ENCODE results near the gene CAMK1D. TPM values are rescaled to one million over a fixed set of nuclear protein-coding genes. Genes with fewer than 3 reads are reported as not detected.

The CAMK1D gene
- total RNA-seq, 2 experiments from 2014 or later = 19.0 to 25.6 TPM

- Histone ChIP-seq H2AFZ (ENCODE audit: low read length) (no peak overlapping the region), H3K4me2 (ENCODE audit: low read length) (no peak overlapping the region), H3K27ac (ENCODE audit: low read depth, low read length, poor library complexity, severe bottlenecking) (no peak overlapping the region), H3K36me3 (ENCODE audit: insufficient read depth, low read length) (no peaks in the 10 kb centered on the region; the same call in 1 of the 2 replicates), H3K9me3 (ENCODE audit: low read length) (no peaks in the 10 kb centered on the region), H3K4me1 (ENCODE audit: insufficient read depth, low read length, poor library complexity, severe bottlenecking) (no peaks in the 10 kb centered on the region), H3K79me2 (ENCODE audit: insufficient read depth, low read depth, low read length) (no peaks in the 10 kb centered on the region), H3K9me2 (ENCODE audit: insufficient read depth, low read length) (no peaks in the 10 kb centered on the region), H3K4me3 (ENCODE audit: low read depth, low read length, poor library complexity, severe bottlenecking) (no peak overlapping the region), H4K20me1 (ENCODE audit: insufficient read depth, low read length) (no peaks in the 10 kb centered on the region)
- no peak for DNase-seq (ENCODE audit: low spot score)
- ChIA-PET POLR2A (no interaction called here), CTCF (ENCODE audit: unreplicated experiment) (no interaction called here)
- intact Hi-C loops (cut with micrococcal nuclease; ENCODE audit: unreplicated experiment) = no loop called here
- TF ChIP-seq, protein P1, sequence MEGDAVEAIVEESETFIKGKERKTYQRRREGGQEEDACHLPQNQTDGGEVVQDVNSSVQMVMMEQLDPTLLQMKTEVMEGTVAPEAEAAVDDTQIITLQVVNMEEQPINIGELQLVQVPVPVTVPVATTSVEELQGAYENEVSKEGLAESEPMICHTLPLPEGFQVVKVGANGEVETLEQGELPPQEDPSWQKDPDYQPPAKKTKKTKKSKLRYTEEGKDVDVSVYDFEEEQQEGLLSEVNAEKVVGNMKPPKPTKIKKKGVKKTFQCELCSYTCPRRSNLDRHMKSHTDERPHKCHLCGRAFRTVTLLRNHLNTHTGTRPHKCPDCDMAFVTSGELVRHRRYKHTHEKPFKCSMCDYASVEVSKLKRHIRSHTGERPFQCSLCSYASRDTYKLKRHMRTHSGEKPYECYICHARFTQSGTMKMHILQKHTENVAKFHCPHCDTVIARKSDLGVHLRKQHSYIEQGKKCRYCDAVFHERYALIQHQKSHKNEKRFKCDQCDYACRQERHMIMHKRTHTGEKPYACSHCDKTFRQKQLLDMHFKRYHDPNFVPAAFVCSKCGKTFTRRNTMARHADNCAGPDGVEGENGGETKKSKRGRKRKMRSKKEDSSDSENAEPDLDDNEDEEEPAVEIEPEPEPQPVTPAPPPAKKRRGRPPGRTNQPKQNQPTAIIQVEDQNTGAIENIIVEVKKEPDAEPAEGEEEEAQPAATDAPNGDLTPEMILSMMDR (conservative IDR thresholded peaks at IDR 0.05; ENCODE audit: low read length) = no peak
- no peak for TF ChIP-seq EZH2phosphoT487 (IDR thresholded peaks at IDR 0.05; ENCODE audit: borderline replicate concordance, low read depth, low read length)
- BruUV-seq (replicated peaks) = no TSS peak
These were observed 437.9 kb downstream of the CAMK1D start for GRCh38 chr10:12787297-12787696.

DNA sequence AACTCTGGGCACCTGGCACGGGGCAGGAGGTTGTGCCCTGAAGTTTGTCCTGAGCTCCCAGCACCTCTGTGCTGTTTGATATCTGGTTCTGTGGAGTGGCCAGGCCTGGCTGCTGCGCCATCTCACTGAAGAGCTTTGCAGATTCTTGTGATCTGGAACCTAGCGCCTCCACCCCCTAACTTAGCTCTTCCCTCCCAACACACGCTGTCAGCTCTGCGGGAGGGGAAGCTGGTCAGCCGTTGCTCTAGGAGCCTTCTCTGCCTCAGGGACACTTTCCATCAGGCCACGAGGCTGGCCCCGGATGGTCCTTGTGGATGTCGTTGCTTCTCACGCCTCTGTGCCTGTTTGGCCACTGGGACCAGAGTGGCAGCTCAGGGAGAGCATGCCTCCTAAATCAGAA is 438.9 kb downstream of the CAMK1D start:
- BruUV-seq (replicated peaks) = no TSS peak
- no peaks in the 10 kb centered on the region for H3K9me2 ChIP-seq (ENCODE audit: insufficient read depth, low read length)
- no peaks in the 10 kb centered on the region for H4K20me1 ChIP-seq (ENCODE audit: insufficient read depth, low read length)
- H3K36me3 ChIP-seq (ENCODE audit: insufficient read depth, low read length) = no peaks in the 10 kb centered on the region; the same call in 1 of the 2 replicates
- CTCF ChIA-PET (ENCODE audit: unreplicated experiment) = no interaction called here
- intact Hi-C loops (cut with micrococcal nuclease; ENCODE audit: unreplicated experiment) = no loop called here
- H3K4me2 ChIP-seq (ENCODE audit: low read length) = no peak overlapping the region
- TF ChIP-seq EZH2phosphoT487 (IDR thresholded peaks at IDR 0.05; ENCODE audit: borderline replicate concordance, low read depth, low read length) = no peak
- TF ChIP-seq, protein P1 (conservative IDR thresholded peaks at IDR 0.05; ENCODE audit: low read length) = no peak
- no peak overlapping the region for H2AFZ ChIP-seq (ENCODE audit: low read length)
- POLR2A ChIA-PET = no interaction called here
- DNase-seq (ENCODE audit: low spot score) = no peak
- no peak overlapping the region for H3K27ac ChIP-seq (ENCODE audit: low read depth, low read length, poor library complexity, severe bottlenecking)
- no peak overlapping the region for H3K4me3 ChIP-seq (ENCODE audit: low read depth, low read length, poor library complexity, severe bottlenecking)
- H3K9me3 ChIP-seq (ENCODE audit: low read length) = no peaks in the 10 kb centered on the region
- H3K4me1 ChIP-seq (ENCODE audit: insufficient read depth, low read length, poor library complexity, severe bottlenecking) = no peaks in the 10 kb centered on the region
- no peaks in the 10 kb centered on the region for H3K79me2 ChIP-seq (ENCODE audit: insufficient read depth, low read depth, low read length)

- Histone ChIP-seq H3K9me3 (ENCODE audit: low read length) (no peaks in the 10 kb centered on the region), H4K20me1 (ENCODE audit: insufficient read depth, low read length) (no peaks in the 10 kb centered on the region), H3K9me2 (ENCODE audit: insufficient read depth, low read length) (no peaks in the 10 kb centered on the region), H2AFZ (ENCODE audit: low read length) (no peak overlapping the region), H3K79me2 (ENCODE audit: insufficient read depth, low read depth, low read length) (no peaks in the 10 kb centered on the region), H3K4me2 (ENCODE audit: low read length) (no peak overlapping the region), H3K36me3 (ENCODE audit: insufficient read depth, low read length) (no peaks in the 10 kb centered on the region; the same call in 1 of the 2 replicates), H3K4me1 (ENCODE audit: insufficient read depth, low read length, poor library complexity, severe bottlenecking) (no peaks in the 10 kb centered on the region), H3K27ac (ENCODE audit: low read depth, low read length, poor library complexity, severe bottlenecking) (no peak overlapping the region), H3K4me3 (ENCODE audit: low read depth, low read length, poor library complexity, severe bottlenecking) (no peak overlapping the region)
- TF ChIP-seq, protein P1 (conservative IDR thresholded peaks at IDR 0.05; ENCODE audit: low read length) = no peak
- no peak for TF ChIP-seq EZH2phosphoT487 (IDR thresholded peaks at IDR 0.05; ENCODE audit: borderline replicate concordance, low read depth, low read length)
- CTCF ChIA-PET (ENCODE audit: unreplicated experiment) = no interaction called here
- intact Hi-C loops (cut with micrococcal nuclease; ENCODE audit: unreplicated experiment) = no loop called here
- POLR2A ChIA-PET = no interaction called here
- no TSS peak for BruUV-seq (replicated peaks)
- no peak for DNase-seq (ENCODE audit: low spot score)
These were observed 440.9 kb downstream of the CAMK1D start for GRCh38 chr10:12790270-12790669.

Measured in OCI-LY7 (cell line).